ENCODE data around the gene POLR2M.

POLR2M gene

DNA sequence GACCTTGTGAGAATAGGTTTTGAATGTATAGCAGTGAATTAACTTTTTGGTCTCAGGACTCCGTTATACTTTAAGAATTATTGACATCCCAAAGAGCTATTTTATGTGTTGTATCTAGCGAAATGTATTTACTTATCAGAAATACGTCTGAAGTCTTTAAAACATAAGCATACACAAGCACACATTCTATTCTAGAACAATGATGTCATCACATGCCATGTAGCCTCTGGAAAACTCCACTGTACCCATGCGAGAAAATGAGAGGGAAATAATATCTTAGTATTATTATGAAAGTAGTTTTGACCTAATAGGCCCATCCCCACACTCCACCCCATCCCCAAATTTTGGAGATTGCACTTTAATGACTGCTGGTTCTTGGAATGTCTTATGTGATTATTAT lies 1.5 kb downstream of the POLR2M start:
- in situ Hi-C loops (cut with MboI; ENCODE audit: low pct_unique_long_range_greater_than_20kb, low sequenced_read_pairs, unreplicated experiment) = no loop called here
- TF ChIP-seq, protein P1, sequence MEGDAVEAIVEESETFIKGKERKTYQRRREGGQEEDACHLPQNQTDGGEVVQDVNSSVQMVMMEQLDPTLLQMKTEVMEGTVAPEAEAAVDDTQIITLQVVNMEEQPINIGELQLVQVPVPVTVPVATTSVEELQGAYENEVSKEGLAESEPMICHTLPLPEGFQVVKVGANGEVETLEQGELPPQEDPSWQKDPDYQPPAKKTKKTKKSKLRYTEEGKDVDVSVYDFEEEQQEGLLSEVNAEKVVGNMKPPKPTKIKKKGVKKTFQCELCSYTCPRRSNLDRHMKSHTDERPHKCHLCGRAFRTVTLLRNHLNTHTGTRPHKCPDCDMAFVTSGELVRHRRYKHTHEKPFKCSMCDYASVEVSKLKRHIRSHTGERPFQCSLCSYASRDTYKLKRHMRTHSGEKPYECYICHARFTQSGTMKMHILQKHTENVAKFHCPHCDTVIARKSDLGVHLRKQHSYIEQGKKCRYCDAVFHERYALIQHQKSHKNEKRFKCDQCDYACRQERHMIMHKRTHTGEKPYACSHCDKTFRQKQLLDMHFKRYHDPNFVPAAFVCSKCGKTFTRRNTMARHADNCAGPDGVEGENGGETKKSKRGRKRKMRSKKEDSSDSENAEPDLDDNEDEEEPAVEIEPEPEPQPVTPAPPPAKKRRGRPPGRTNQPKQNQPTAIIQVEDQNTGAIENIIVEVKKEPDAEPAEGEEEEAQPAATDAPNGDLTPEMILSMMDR (IDR thresholded peaks at IDR 0.05; ENCODE audit: extremely low read depth, insufficient read depth, missing control alignments) = no peak
- no peak for DNase-seq (ENCODE audit: low spot score)

DNA sequence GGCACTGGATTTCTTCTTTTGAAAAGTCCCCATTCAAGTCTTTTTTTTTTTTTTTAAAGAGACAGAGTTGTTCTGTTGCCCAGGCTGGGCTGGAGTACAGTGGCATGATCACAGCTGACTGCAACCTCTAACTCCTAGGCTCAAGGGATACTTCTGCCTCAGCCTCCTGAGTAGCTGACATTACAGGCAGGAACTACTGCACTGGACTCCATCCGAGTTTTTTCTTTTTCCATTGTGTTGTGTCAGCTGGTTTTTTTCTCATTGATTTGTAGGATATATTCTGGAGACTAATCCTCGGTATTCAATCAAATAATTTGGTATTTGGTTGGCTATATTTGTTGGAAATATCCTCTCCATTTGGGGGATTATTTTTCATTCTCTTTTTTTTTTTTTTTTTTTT lies 11.8 kb downstream of the POLR2M start:
- in situ Hi-C loops (cut with MboI; ENCODE audit: low pct_unique_long_range_greater_than_20kb, low sequenced_read_pairs, unreplicated experiment) = no loop called here
- TF ChIP-seq, protein P1 (IDR thresholded peaks at IDR 0.05; ENCODE audit: extremely low read depth, insufficient read depth, missing control alignments) = no peak
- no peak for DNase-seq (ENCODE audit: low spot score)

DNA sequence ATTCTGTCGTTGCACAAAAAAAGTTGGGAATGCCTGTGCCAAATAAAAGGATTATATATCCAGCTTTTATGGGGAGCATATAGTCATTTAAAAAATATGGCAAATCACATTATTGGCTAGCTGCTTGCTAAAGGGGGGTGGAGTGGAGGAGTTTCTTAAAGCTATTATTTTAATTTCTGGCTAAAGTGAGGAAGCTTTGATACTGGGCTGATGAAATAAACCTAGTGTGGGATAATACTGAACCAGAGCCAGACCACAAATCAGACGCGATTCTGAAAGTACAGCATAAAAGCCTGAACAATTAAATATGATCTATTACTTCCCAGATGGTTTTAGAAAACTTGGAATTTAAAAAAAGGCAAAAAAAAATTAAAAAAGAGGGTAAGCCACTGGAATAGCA lies 14.4 kb downstream of the POLR2M start:
- no peak for DNase-seq (ENCODE audit: low spot score)
- TF ChIP-seq, protein P1 (IDR thresholded peaks at IDR 0.05; ENCODE audit: extremely low read depth, insufficient read depth, missing control alignments) = no peak
- in situ Hi-C loops (cut with MboI; ENCODE audit: low pct_unique_long_range_greater_than_20kb, low sequenced_read_pairs, unreplicated experiment) = no loop called here

DNA sequence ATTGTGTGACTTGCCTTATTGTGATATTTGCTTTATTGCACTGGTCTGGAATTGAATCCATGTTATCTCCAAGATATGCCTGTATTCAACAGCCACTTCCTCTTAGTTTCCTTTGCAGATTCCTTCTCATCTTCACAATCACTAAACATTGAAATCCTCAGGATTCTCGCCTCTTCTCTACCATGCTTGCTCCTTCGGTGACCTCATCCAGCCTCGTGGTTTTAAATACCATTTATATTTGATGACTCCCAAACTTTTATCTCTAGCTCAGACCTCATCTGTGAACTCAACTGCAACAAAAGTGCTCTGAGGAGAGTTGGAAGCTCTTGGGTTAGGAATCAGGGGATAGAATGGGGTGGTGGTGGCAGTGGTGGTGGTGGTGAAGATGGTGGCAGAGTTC lies 19.9 kb downstream of the POLR2M start:
- in situ Hi-C loops (cut with MboI; ENCODE audit: low pct_unique_long_range_greater_than_20kb, low sequenced_read_pairs, unreplicated experiment) = loop anchor here (25.0 kb wide), 1 partner anchor 136 kb away; no protein-coding TSS in a partner anchor
- TF ChIP-seq, protein P1 (IDR thresholded peaks at IDR 0.05; ENCODE audit: extremely low read depth, insufficient read depth, missing control alignments) = no peak
- DNase-seq (ENCODE audit: low spot score) = no peak

DNA sequence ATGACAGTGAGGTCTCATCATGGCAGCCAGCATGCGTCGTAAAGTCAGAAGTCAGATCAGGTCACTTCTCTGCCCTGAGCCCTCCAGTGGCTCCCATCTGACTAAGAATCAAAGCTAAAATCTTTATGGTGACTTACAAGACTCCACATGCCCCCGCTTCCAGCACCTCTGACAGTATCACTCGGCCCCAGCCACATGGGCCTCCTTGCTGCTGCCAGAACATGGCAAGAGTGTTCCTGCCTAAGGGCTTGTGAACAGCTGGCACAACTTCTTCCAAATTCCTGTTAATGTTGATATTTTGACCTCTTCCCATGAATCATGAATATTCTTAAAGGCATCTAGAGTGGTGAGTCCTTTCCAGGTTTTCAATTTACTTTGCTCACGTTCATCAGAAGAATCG lies 20.5 kb downstream of the POLR2M start:
- DNase-seq (ENCODE audit: low spot score) = no peak
- TF ChIP-seq, protein P1 (IDR thresholded peaks at IDR 0.05; ENCODE audit: extremely low read depth, insufficient read depth, missing control alignments) = no peak
- in situ Hi-C loops (cut with MboI; ENCODE audit: low pct_unique_long_range_greater_than_20kb, low sequenced_read_pairs, unreplicated experiment) = loop anchor here (25.0 kb wide), 1 partner anchor 135 kb away; no protein-coding TSS in a partner anchor

DNA sequence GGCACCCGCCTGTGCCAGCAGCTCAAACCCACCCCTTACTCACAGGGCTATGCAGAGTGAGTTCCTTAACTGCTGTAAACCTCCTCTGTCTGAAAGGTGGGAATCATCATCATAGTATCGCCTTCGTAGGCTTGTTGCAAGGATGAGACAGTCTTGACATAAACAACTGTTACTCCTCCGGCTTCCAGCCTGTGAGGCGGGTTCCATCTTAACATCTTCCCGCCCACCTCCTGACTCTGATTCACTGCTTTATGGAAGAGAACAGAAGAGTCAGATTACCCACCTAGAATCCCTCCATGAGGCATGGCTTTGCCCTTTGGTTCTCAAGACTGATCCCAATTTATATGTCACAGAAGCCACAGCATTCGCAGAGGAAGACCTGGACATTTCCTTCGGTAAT lies 21.9 kb downstream of the POLR2M start:
- in situ Hi-C loops (cut with MboI; ENCODE audit: low pct_unique_long_range_greater_than_20kb, low sequenced_read_pairs, unreplicated experiment) = loop anchor here (25.0 kb wide), 1 partner anchor 134 kb away; no protein-coding TSS in a partner anchor
- TF ChIP-seq, protein P1 (IDR thresholded peaks at IDR 0.05; ENCODE audit: extremely low read depth, insufficient read depth, missing control alignments) = no peak
- DNase-seq (ENCODE audit: low spot score) = no peak

DNA sequence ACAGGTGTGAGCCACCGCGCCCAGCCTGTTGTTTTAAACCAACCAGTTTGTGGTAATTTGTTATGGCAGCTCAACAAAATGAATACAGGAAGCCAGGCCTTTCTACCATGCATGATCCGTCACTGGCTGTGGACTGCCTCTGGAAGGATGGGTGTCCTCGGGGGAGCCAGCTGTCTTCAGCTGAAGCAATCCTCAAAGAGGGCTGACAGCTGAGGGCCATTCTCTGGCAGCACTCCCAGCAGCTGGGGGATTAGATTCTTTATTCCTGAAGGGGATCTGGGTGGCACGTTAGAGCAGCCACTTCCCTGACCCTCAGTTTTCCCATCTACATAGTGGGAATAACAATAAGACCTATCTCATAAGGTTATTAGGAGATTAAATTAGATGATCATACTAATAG lies 24.4 kb downstream of the POLR2M start:
- in situ Hi-C loops (cut with MboI; ENCODE audit: low pct_unique_long_range_greater_than_20kb, low sequenced_read_pairs, unreplicated experiment) = loop anchor here (25.0 kb wide), 1 partner anchor 131 kb away; no protein-coding TSS in a partner anchor
- TF ChIP-seq, protein P1 (IDR thresholded peaks at IDR 0.05; ENCODE audit: extremely low read depth, insufficient read depth, missing control alignments) = no peak

More for the DNA sequence above, 24.4 kb downstream of the POLR2M start:
- no peak for DNase-seq (ENCODE audit: low spot score)

Data from GM13977 (cell line).